ENCODE measurements around the gene HAL. TPM values are rescaled to one million over a fixed set of nuclear protein-coding genes. Genes with fewer than 3 reads are reported as not detected.
A peak's percentile ranks its signal among the peaks of the same experiment; 100 is the strongest.

Gene HAL
- polyA plus RNA-seq, 3 donors, result 0.60 to 1.00 (median 0.86) TPM

- no peak for DNase-seq (ENCODE audit: extremely low read depth in 1 of 11, low read depth in 9 of 11, low spot score in 4 of 11)
These were observed 43.1 kb downstream of the HAL start for GRCh38 chr12:95953000-95953399.

GRCh38 chr12:95951515-95951914, 44.6 kb downstream of the HAL start:
- DNase-seq (ENCODE audit: extremely low read depth in 1 of 11, low read depth in 9 of 11, low spot score in 4 of 11), result no peak

DNA sequence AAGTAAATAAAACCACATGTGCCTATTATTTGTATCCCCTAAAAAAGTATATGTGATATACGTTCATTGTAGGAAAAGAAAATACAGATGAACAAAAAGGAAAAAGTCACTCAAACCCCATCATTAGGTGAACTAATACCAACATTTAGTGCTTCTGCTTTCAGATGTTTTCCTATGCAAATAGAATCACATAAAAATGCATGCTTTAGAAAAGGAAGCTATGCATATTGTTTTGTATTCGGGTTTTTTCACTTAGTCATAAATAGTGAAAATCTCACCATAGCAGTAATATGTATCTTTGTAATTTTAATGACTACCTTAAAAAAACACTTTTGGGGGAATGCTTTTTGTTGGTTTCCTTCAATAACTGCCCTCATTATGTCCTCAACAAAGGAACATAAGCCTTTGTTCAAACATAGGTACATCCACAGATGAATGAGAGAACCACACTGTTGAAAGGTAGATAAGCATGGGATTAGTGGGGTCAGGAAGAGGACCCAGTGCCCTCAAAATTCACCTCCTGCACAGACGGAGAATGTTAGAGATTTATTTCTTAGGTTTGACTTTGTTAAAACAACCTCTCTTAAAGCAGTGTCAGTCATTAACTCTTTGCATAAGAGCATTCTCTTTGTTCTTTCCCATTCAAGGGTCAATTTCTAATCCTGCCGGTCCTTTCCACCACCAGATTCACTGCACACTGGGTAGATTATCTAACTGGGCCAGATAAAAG, 46.5 kb downstream of the HAL start:
- no peak for DNase-seq (ENCODE audit: extremely low read depth in 1 of 11, low read depth in 9 of 11, low spot score in 4 of 11)

GRCh38 chr12:95944108-95944704, 51.9 kb downstream of the HAL start:
- no peak for DNase-seq (ENCODE audit: extremely low read depth in 1 of 11, low read depth in 9 of 11, low spot score in 4 of 11)

- peak in 9 of 11 donors; percentile 13 to 48 (median 37) for DNase-seq (ENCODE audit: extremely low read depth in 1 of 11, low read depth in 9 of 11, low spot score in 4 of 11)
These were observed 52.8 kb downstream of the HAL start, which contains the start of gene AMDHD1 for GRCh38 chr12:95943330-95943842. TSS of gene AMDHD1 (plus strand) at chr12:95943331. CDS start at chr12:95943399, 68 bp downstream.

- peak in 9 of 11 donors; percentile 38 to 67 (median 49) for DNase-seq (ENCODE audit: extremely low read depth in 1 of 11, low read depth in 9 of 11, low spot score in 4 of 11)
These were observed 53.4 kb downstream of the HAL start, which contains the start of gene CCDC38 for GRCh38 chr12:95942524-95943329. TSS of gene CCDC38 (minus strand) at chr12:95942614. CDS start at chr12:95936509, 6,105 bp downstream.

GRCh38 chr12:95942101-95942523, 54.0 kb downstream of the HAL start:
- peak in 4 of 11 donors; percentile 1 to 12 (median 6) for DNase-seq (ENCODE audit: extremely low read depth in 1 of 11, low read depth in 9 of 11, low spot score in 4 of 11)

DNA sequence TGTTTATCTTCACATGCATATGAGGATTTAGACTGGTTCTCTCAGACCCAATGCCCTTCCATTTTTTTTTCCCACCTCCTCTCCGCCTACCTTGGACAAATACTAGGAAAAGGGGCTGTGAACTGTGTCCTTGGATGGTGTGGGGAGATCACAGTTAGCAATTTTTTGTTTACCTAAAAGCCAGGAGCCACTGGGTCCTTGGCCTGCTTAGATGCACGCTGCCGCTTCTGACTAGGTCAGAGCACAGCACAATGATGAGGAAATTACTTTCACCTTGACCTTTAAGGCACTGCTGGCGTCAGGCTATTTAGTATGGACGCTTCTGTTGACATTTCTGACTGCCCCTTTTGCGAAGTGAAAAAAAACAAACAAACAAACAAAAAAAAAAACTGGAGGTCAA, 55.6 kb downstream of the HAL start:
- peak in 1 of 11 donors; percentile 19 for DNase-seq (ENCODE audit: extremely low read depth in 1 of 11, low read depth in 9 of 11, low spot score in 4 of 11)

Other genes with a start within 250 kb of the HAL start
- gene NTN4, start 205.6 kb downstream of the HAL start, polyA plus RNA-seq (ENCODE audit: insufficient read length in 3 of 3), result 100 to 1,000 TPM in 1 of 3 donors, 10 to 100 TPM in 2; 84.1 to 119 (median 98.6) TPM
- gene SNRPF, start 137.4 kb downstream of the HAL start, polyA plus RNA-seq (ENCODE audit: insufficient read length in 3 of 3), result 100 to 1,000 TPM in 2 of 3 donors, 10 to 100 TPM in 1; 79.8 to 116 (median 106) TPM
- under 1 TPM; 0.42 to 0.89 (median 0.42) TPM for gene CCDC38, start 53.7 kb downstream of the HAL start, polyA plus RNA-seq (ENCODE audit: insufficient read length in 3 of 3)
- gene AMDHD1, start 53.0 kb downstream of the HAL start, polyA plus RNA-seq (ENCODE audit: insufficient read length in 3 of 3), result 1 to 10 TPM; 1.1 to 1.9 (median 1.2) TPM
- 100 to 1,000 TPM; 120 to 138 (median 125) TPM for gene LTA4H, start 39.2 kb upstream of the HAL start, polyA plus RNA-seq (ENCODE audit: insufficient read length in 3 of 3)
- 10 to 100 TPM; 47.1 to 59.4 (median 55.9) TPM for gene ELK3, start 198.0 kb upstream of the HAL start, polyA plus RNA-seq (ENCODE audit: insufficient read length in 3 of 3)

Data from renal cortex interstitium (tissue), 11 donors.